Measurements from ENCODE around the gene MARS1.
"Not testable (repeated sequence)": the region's sequence is repeated elsewhere in the genome, so short reads cannot be mapped to it uniquely, and the experiment has no call there.

Gene MARS1

DNA sequence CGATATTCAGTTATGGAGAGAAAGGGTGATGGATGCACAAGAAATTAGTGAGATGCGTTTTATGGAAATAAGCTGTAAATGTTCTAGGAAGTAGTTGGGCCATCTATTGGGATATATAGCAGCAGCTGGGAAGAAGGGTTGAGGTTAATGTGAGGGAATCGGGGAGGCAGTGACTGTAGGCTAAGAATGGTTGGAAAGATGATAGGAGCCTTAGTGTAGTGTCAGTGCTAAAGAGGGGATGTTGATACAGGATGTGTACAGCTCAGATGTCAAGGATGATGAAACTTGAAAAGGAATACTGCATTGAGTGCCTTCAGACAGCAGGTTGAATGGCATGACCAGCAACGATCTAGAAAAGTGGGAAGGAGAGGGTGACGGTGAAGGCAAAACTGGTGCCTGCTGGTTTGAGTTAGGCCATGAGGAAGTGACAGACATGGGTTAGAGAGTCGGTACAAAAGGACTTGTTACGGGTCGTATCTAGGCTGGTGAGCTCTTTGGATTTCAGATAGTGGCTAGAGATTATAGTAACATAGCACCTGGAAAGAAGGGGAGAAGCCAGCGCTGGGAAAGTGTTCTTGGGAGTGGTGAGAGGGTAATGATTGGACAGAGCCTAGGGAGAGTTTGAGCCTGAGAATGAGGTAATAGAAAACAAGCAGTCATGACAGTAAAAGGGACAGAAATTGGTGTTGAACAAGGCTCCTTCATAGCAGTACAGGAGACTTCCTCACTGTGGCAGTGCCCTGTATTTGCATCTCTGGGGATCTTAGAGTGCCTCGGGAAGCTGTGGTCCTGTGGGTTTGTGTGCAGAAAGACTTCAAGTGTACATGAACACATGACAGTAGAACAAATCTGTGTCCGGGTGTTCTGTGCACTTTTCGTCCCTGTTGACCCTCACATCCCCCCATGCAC, 9.6 kb downstream of the MARS1 start:
- peaks cover 75% of the 10 kb centered on the region for H3K36me3 ChIP-seq (ENCODE audit: control insufficient read depth, insufficient read depth, low read length)
- H3K27me3 ChIP-seq (ENCODE audit: control insufficient read depth, insufficient read depth, low read length) = no peaks in the 10 kb centered on the region
- no peaks in the 10 kb centered on the region for H3K9me3 ChIP-seq (ENCODE audit: control insufficient read depth, insufficient read depth, low read depth, low read length)
- H3K4me1 ChIP-seq (ENCODE audit: control insufficient read depth, insufficient read depth, low read length) = no peaks in the 10 kb centered on the region
- H3K27ac ChIP-seq (ENCODE audit: low read depth, low read length) = no peak overlapping the region
- H3K4me3 ChIP-seq (ENCODE audit: low read depth, low read length) = no peak overlapping the region
- H3K9ac ChIP-seq (ENCODE audit: low read length) = no peak overlapping the region

DNA sequence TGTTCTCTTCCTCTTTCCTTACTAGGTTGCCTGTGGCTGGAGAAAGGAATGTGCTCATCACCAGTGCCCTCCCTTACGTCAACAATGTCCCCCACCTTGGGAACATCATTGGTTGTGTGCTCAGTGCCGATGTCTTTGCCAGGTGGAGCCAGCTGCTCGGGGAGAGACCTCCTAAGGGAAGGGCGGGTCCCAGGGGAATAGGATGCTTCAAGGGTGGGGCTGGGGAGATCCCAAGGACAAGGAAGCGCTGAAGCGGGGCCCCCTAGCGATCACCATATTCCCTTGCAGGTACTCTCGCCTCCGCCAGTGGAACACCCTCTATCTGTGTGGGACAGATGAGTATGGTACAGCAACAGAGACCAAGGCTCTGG, 10.2 kb downstream of the MARS1 start:
- Histone ChIP-seq H3K9me3 (ENCODE audit: control insufficient read depth, insufficient read depth, low read depth, low read length) (no peaks in the 10 kb centered on the region), H3K4me3 (ENCODE audit: low read depth, low read length) (no peak overlapping the region), H3K9ac (ENCODE audit: low read length) (no peak overlapping the region), H3K27me3 (ENCODE audit: control insufficient read depth, insufficient read depth, low read length) (no peaks in the 10 kb centered on the region), H3K36me3 (ENCODE audit: control insufficient read depth, insufficient read depth, low read length) (peaks cover 74% of the 10 kb centered on the region), H3K4me1 (ENCODE audit: control insufficient read depth, insufficient read depth, low read length) (no peaks in the 10 kb centered on the region), H3K27ac (ENCODE audit: low read depth, low read length) (no peak overlapping the region)

DNA sequence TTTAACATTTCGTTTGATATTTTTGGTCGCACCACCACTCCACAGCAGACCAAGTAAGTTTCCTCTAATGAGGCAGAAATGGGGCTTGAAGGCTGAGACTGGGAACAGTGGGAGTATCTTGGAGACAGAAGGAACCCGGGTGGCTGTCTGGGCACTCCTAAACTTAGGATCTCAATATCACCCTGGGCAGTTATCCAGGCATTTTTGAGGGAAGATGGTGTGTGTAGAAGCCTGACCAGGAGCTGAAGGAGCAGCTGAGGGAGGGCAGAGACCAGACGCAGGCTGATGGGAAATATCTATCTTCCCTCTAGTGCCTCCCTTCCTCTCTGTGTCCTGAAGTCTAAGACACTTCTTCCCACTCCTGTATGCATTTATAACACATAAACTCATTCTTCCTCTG, 10.7 kb downstream of the MARS1 start:
- Histone ChIP-seq H3K4me1 (ENCODE audit: control insufficient read depth, insufficient read depth, low read length) (no peaks in the 10 kb centered on the region), H3K4me3 (ENCODE audit: low read depth, low read length) (no peak overlapping the region), H3K9me3 (ENCODE audit: control insufficient read depth, insufficient read depth, low read depth, low read length) (no peaks in the 10 kb centered on the region), H3K36me3 (ENCODE audit: control insufficient read depth, insufficient read depth, low read length) (peaks cover 78% of the 10 kb centered on the region), H3K9ac (ENCODE audit: low read length) (no peak overlapping the region), H3K27ac (ENCODE audit: low read depth, low read length) (no peak overlapping the region), H3K27me3 (ENCODE audit: control insufficient read depth, insufficient read depth, low read length) (no peaks in the 10 kb centered on the region)

DNA sequence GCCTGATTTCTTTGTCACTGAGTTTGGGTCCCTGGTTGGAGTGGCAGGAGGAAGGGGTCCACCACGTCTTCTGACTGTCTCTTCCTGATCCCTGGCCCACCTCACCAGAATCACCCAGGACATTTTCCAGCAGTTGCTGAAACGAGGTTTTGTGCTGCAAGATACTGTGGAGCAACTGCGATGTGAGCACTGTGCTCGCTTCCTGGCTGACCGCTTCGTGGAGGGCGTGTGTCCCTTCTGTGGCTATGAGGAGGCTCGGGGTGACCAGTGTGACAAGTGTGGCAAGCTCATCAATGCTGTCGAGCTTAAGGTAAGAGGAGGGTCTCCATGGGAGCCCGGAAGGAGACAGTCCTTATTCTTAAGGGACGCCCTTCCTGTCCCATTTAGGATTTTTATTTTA, 12.3 kb downstream of the MARS1 start:
- H3K36me3 ChIP-seq (ENCODE audit: control insufficient read depth, insufficient read depth, low read length) = peaks cover 91% of the 10 kb centered on the region
- H3K4me1 ChIP-seq (ENCODE audit: control insufficient read depth, insufficient read depth, low read length) = no peaks in the 10 kb centered on the region
- no peaks in the 10 kb centered on the region for H3K27me3 ChIP-seq (ENCODE audit: control insufficient read depth, insufficient read depth, low read length)
- no peak overlapping the region for H3K4me3 ChIP-seq (ENCODE audit: low read depth, low read length)
- H3K9ac ChIP-seq (ENCODE audit: low read length) = no peak overlapping the region
- H3K9me3 ChIP-seq (ENCODE audit: control insufficient read depth, insufficient read depth, low read depth, low read length) = no peaks in the 10 kb centered on the region
- H3K27ac ChIP-seq (ENCODE audit: low read depth, low read length) = no peak overlapping the region

DNA sequence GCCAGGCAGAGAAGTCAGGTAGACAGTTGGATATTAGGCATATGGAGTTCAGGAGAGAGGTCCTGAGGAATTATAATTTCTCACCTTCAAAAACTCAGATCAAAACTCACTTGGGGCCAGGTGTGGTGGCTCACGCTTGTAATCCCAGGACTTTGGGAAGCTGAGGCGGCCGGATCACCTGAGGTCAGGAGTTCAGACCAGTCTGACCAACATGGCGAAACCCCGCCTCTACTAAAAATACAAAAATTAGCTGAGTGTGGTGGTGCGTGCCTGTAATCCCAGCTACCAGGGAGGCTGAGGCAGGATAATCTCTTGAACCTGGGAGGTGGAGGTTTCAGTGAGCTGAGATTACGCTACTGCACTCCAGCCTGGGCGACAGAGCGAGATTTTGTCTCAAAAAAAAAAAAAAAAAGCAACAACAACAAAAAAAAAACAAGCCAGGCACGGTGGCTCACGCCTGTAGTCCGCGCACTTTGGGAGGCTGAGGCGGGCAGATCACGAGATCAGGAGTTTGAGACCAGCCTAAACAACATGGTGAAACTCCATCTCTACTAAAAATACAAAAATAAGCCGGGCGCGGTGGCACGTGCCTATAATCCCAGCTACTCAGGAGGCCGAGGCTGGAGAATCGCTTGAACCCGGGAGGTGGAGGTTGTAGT, 14.6 kb downstream of the MARS1 start:
- not testable (repeated sequence) for H3K4me1 ChIP-seq (ENCODE audit: control insufficient read depth, insufficient read depth, low read length); H3K9me3 ChIP-seq (ENCODE audit: control insufficient read depth, insufficient read depth, low read depth, low read length); H3K27me3 ChIP-seq (ENCODE audit: control insufficient read depth, insufficient read depth, low read length); H3K4me3 ChIP-seq (ENCODE audit: low read depth, low read length); H3K9ac ChIP-seq (ENCODE audit: low read length); H3K27ac ChIP-seq (ENCODE audit: low read depth, low read length)
- peaks cover 86% of the 10 kb centered on the region for H3K36me3 ChIP-seq (ENCODE audit: control insufficient read depth, insufficient read depth, low read length)

DNA sequence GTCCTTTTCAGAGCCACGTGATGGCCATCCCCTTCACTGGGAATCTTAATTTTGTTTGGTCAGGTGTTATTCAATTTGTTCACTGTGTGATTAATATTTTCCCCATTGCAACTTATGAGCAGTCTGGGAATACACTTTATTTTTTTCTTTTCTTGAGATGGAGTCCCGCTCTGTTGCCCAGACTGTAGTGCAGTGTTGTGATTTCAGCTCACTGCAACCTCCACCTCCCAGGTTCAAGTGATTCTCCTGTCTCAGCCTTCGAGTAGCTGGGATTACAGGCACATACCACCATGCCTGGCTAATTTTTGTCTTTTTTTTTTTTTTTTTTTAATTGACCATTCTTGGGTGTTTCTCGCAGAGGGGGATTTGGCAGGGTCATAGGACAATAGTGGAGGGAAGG, 18.7 kb downstream of the MARS1 start:
- not testable (repeated sequence) for H3K27me3 ChIP-seq (ENCODE audit: control insufficient read depth, insufficient read depth, low read length); H3K27ac ChIP-seq (ENCODE audit: low read depth, low read length); H3K4me1 ChIP-seq (ENCODE audit: control insufficient read depth, insufficient read depth, low read length); H3K9ac ChIP-seq (ENCODE audit: low read length); H3K4me3 ChIP-seq (ENCODE audit: low read depth, low read length); H3K9me3 ChIP-seq (ENCODE audit: control insufficient read depth, insufficient read depth, low read depth, low read length)
- peaks cover 82% of the 10 kb centered on the region for H3K36me3 ChIP-seq (ENCODE audit: control insufficient read depth, insufficient read depth, low read length)

DNA sequence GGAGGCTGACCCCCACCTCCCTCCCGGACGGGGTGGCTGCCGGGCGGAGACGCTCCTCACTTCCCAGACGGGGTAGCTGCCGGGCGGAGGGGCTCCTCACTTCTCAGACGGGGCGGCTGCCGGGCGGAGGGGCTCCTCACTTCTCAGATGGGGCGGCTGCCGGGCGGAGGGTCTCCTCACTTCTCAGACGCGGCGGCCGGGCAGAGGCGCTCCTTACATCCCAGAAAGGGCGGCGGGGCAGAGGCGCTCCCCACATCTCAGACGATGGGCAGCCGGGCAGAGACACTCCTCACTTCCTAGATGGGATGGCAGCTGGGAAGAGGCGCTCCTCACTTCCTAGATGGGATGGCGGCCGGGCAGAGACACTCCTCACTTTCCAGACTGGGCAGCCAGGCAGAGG, 19.9 kb downstream of the MARS1 start:
- H3K4me3 ChIP-seq (ENCODE audit: low read depth, low read length); H3K4me1 ChIP-seq (ENCODE audit: control insufficient read depth, insufficient read depth, low read length); H3K9ac ChIP-seq (ENCODE audit: low read length); H3K27ac ChIP-seq (ENCODE audit: low read depth, low read length); H3K9me3 ChIP-seq (ENCODE audit: control insufficient read depth, insufficient read depth, low read depth, low read length); H3K27me3 ChIP-seq (ENCODE audit: control insufficient read depth, insufficient read depth, low read length): not testable (repeated sequence)
- peaks cover 82% of the 10 kb centered on the region for H3K36me3 ChIP-seq (ENCODE audit: control insufficient read depth, insufficient read depth, low read length)

DNA sequence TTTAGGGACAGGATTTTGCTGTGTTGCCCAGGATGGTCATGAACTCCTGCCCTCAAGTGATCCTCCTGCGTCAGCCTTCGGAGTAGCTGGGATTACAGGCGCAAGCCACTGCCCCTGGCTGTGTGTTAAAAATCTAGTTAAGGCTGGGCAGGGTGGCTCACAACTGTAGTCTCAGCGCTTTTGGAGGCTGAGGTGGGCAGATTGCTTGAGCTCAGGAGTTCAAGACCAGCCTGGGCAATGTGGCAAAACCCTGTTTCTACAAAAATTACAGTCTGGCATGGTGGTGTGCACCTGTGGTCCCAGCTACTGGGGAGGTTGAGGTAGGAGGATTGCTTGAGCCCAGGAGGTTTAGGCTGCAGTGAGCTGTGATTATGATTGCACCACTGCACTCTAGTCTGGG, 23.3 kb downstream of the MARS1 start:
- H3K9me3 ChIP-seq (ENCODE audit: control insufficient read depth, insufficient read depth, low read depth, low read length) = no peaks in the 10 kb centered on the region
- H3K27ac ChIP-seq (ENCODE audit: low read depth, low read length) = no peak overlapping the region
- H3K4me1 ChIP-seq (ENCODE audit: control insufficient read depth, insufficient read depth, low read length) = no peaks in the 10 kb centered on the region
- H3K9ac ChIP-seq (ENCODE audit: low read length) = no peak overlapping the region
- H3K27me3 ChIP-seq (ENCODE audit: control insufficient read depth, insufficient read depth, low read length) = no peaks in the 10 kb centered on the region
- H3K36me3 ChIP-seq (ENCODE audit: control insufficient read depth, insufficient read depth, low read length) = peaks cover 81% of the 10 kb centered on the region
- H3K4me3 ChIP-seq (ENCODE audit: low read depth, low read length) = no peak overlapping the region

GRCh38 chr12:57511588-57512325, 23.9 kb downstream of the MARS1 start:
- peaks cover 81% of the 10 kb centered on the region for H3K36me3 ChIP-seq (ENCODE audit: control insufficient read depth, insufficient read depth, low read length)
- H3K27ac ChIP-seq (ENCODE audit: low read depth, low read length) = no peak overlapping the region

GRCh38 chr12:57512665-57513064, 24.8 kb downstream of the MARS1 start:
- Histone ChIP-seq H3K4me1 (ENCODE audit: control insufficient read depth, insufficient read depth, low read length) (no peaks in the 10 kb centered on the region), H3K36me3 (ENCODE audit: control insufficient read depth, insufficient read depth, low read length) (peaks cover 90% of the 10 kb centered on the region), H3K9me3 (ENCODE audit: control insufficient read depth, insufficient read depth, low read depth, low read length) (no peaks in the 10 kb centered on the region), H3K27ac (ENCODE audit: low read depth, low read length) (no peak overlapping the region), H3K4me3 (ENCODE audit: low read depth, low read length) (no peak overlapping the region), H3K9ac (ENCODE audit: low read length) (no peak overlapping the region), H3K27me3 (ENCODE audit: control insufficient read depth, insufficient read depth, low read length) (no peaks in the 10 kb centered on the region)

More at GRCh38 chr12:57511588-57512325, 23.9 kb downstream of the MARS1 start:
- Histone ChIP-seq H3K4me3 (ENCODE audit: low read depth, low read length) (no peak overlapping the region), H3K4me1 (ENCODE audit: control insufficient read depth, insufficient read depth, low read length) (no peaks in the 10 kb centered on the region), H3K9me3 (ENCODE audit: control insufficient read depth, insufficient read depth, low read depth, low read length) (no peaks in the 10 kb centered on the region), H3K27me3 (ENCODE audit: control insufficient read depth, insufficient read depth, low read length) (no peaks in the 10 kb centered on the region), H3K9ac (ENCODE audit: low read length) (no peak overlapping the region)

- H3K27me3 ChIP-seq (ENCODE audit: control insufficient read depth, insufficient read depth, low read length) = no peaks in the 10 kb centered on the region
- H3K9ac ChIP-seq (ENCODE audit: low read length) = no peak overlapping the region
- H3K36me3 ChIP-seq (ENCODE audit: control insufficient read depth, insufficient read depth, low read length) = peaks cover 96% of the 10 kb centered on the region
- H3K27ac ChIP-seq (ENCODE audit: low read depth, low read length) = no peak overlapping the region
- H3K4me3 ChIP-seq (ENCODE audit: low read depth, low read length) = no peak overlapping the region
- no peaks in the 10 kb centered on the region for H3K9me3 ChIP-seq (ENCODE audit: control insufficient read depth, insufficient read depth, low read depth, low read length)
- H3K4me1 ChIP-seq (ENCODE audit: control insufficient read depth, insufficient read depth, low read length) = peaks cover 3% of the 10 kb centered on the region; the same call in 1 of the 2 replicates
These were observed 25.4 kb downstream of the MARS1 start for GRCh38 chr12:57513266-57513665.
